ENCODE data around the gene CAMTA1. TPM values are rescaled to one million over a fixed set of nuclear protein-coding genes. Genes with fewer than 3 reads are reported as not detected.

The CAMTA1 gene
- total RNA-seq, 3 donors from 2014 or later = 73.4 to 114 (median 82.6) TPM

GRCh38 chr1:7505094-7505770, 720.0 kb downstream of the CAMTA1 start:
- peaks cover 2% of the 10 kb centered on the region for H3K4me1 ChIP-seq (ENCODE audit: low read depth)
- H3K4me3 ChIP-seq = no peak overlapping the region
- intact Hi-C loops (cut with DNase I, micrococcal nuclease) = no loop called here
- DNase-seq (no peak), ATAC-seq (no peak)
- H3K36me3 ChIP-seq (ENCODE audit: low read depth) = no peaks in the 10 kb centered on the region
- no peak for TF ChIP-seq CTCF (IDR thresholded peaks at IDR 0.05)
- H3K9me3 ChIP-seq = no peaks in the 10 kb centered on the region

- no peak overlapping the region for H3K4me3 ChIP-seq
- no peak for ATAC-seq
- peaks cover 2% of the 10 kb centered on the region for H3K4me1 ChIP-seq (ENCODE audit: low read depth)
- TF ChIP-seq CTCF (IDR thresholded peaks at IDR 0.05) = no peak
- intact Hi-C loops (cut with DNase I, micrococcal nuclease) = no loop called here
- no peak for DNase-seq
- no peaks in the 10 kb centered on the region for H3K36me3 ChIP-seq (ENCODE audit: low read depth)
- no peaks in the 10 kb centered on the region for H3K9me3 ChIP-seq
Measured at GRCh38 chr1:7505771-7506453, 720.7 kb downstream of the CAMTA1 start.

- Histone ChIP-seq H3K36me3 (ENCODE audit: low read depth) (no peaks in the 10 kb centered on the region), H3K4me1 (ENCODE audit: low read depth) (peaks cover 2% of the 10 kb centered on the region), H3K4me3 (no peak overlapping the region), H3K9me3 (no peaks in the 10 kb centered on the region)
- no peak for ATAC-seq
- DNase-seq = no peak
- no peak for TF ChIP-seq CTCF (IDR thresholded peaks at IDR 0.05)
- intact Hi-C loops (cut with DNase I, micrococcal nuclease) = no loop called here
Measured at GRCh38 chr1:7506454-7507284, 721.4 kb downstream of the CAMTA1 start.

GRCh38 chr1:7507285-7508019, 722.2 kb downstream of the CAMTA1 start:
- H3K4me1 ChIP-seq (ENCODE audit: low read depth) = peaks cover 2% of the 10 kb centered on the region
- no peak overlapping the region for H3K4me3 ChIP-seq
- ATAC-seq = no peak
- intact Hi-C loops (cut with DNase I, micrococcal nuclease) = no loop called here
- DNase-seq = no peak
- TF ChIP-seq CTCF (IDR thresholded peaks at IDR 0.05) = no peak
- no peaks in the 10 kb centered on the region for H3K36me3 ChIP-seq (ENCODE audit: low read depth)
- no peaks in the 10 kb centered on the region for H3K9me3 ChIP-seq

Measured in mucosa of descending colon (tissue), 3 donors.